Upper lobe of left lung (tissue), 4 donors: Measurements from ENCODE around the gene ZNF609.

Experiments
- POLR2A ChIP-seq, 4 donors: fragments of 450-650 bp; IDR thresholded peaks; one replicate each; pipeline ENCODE4 v1.5.1; 2016 to 2017; ENCODE audit warnings: antibody characterized with exemption in 4 of 4, mild to moderate bottlenecking in 2 of 4
- POLR2AphosphoS5 ChIP-seq, 2 donors: sonication (generic); formaldehyde crosslinking; IDR thresholded peaks; one replicate each; pipeline ENCODE4 v1.5.1; 2017; ENCODE audit warnings: antibody characterized with exemption in 2 of 2
- TF ChIP-seq, protein P1 (sequence below), 6 experiments: fragments of 450-650 bp in 4 of 6; fragments of 200-600 bp in 2 of 6; sonication (generic) in 2 of 6; IDR thresholded peaks; one replicate each; pipeline ENCODE4 v1.5.1; 2016 to 2019; ENCODE audit warnings: antibody characterized with exemption in 6 of 6

DNA sequence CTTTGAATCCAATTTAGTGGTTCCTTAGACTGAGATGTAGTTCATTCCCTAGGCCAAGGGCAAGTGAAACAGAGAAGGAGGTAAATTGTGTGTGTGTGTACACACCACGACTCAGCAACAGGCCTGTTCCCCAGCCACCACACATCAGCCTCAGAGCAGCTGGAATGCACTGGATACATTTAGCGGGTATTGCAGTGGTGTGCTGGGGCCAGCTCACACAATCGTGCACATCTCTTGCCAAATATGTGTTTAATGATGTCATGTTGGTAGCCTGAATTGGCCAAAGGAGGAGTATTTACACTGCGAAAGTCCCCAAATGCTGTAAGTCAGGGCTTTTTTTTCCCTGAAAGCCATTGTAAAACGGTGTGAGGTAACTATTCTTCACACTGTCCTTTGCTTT is 232.8 kb downstream of the ZNF609 start:
- TF ChIP-seq, protein P1, sequence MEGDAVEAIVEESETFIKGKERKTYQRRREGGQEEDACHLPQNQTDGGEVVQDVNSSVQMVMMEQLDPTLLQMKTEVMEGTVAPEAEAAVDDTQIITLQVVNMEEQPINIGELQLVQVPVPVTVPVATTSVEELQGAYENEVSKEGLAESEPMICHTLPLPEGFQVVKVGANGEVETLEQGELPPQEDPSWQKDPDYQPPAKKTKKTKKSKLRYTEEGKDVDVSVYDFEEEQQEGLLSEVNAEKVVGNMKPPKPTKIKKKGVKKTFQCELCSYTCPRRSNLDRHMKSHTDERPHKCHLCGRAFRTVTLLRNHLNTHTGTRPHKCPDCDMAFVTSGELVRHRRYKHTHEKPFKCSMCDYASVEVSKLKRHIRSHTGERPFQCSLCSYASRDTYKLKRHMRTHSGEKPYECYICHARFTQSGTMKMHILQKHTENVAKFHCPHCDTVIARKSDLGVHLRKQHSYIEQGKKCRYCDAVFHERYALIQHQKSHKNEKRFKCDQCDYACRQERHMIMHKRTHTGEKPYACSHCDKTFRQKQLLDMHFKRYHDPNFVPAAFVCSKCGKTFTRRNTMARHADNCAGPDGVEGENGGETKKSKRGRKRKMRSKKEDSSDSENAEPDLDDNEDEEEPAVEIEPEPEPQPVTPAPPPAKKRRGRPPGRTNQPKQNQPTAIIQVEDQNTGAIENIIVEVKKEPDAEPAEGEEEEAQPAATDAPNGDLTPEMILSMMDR (IDR thresholded peaks at IDR 0.05), result no peak
- no peak for TF ChIP-seq POLR2A (IDR thresholded peaks at IDR 0.05)
- peak in 1 of 2 donors; percentile 24 for TF ChIP-seq POLR2AphosphoS5 (IDR thresholded peaks at IDR 0.05)
